IPS-18a (cell line): ENCODE results near the gene NCBP2L.

Experiments
- H3K27ac ChIP-seq: one replicate; pipeline ENCODE4 v1.5.1; 2013; ENCODE audit warnings: low read length
- H3K27me3 ChIP-seq: one replicate; pipeline ENCODE4 v1.6.1; 2013; ENCODE audit warnings: mild to moderate bottlenecking, low read length; ENCODE audit not compliant: control insufficient read depth, insufficient read depth
- H3K36me3 ChIP-seq: one replicate; pipeline ENCODE4 v1.6.1; 2013; ENCODE audit warnings: low read depth, low read length; ENCODE audit not compliant: control insufficient read depth
- H3K4me1 ChIP-seq: one replicate; pipeline ENCODE4 v1.6.1; 2013; ENCODE audit warnings: low read depth, low read length; ENCODE audit not compliant: control insufficient read depth
- H3K4me3 ChIP-seq: one replicate; pipeline ENCODE4 v1.5.1; 2013; ENCODE audit warnings: low read length
- H3K9ac ChIP-seq: one replicate; pipeline ENCODE4 v1.6.1; 2013; ENCODE audit warnings: mild to moderate bottlenecking, low read length, moderate library complexity
- H3K9me3 ChIP-seq: one replicate; pipeline ENCODE4 v1.6.1; 2013; ENCODE audit warnings: low read depth, low read length; ENCODE audit not compliant: control insufficient read depth

The NCBP2L gene

GRCh38 chrX:107755721-107756120, 21.8 kb upstream of the NCBP2L start:
- Histone ChIP-seq H3K9ac (no peak overlapping the region), H3K27ac (no peak overlapping the region), H3K27me3 (no peaks in the 10 kb centered on the region), H3K9me3 (no peaks in the 10 kb centered on the region), H3K4me1 (peaks cover 15% of the 10 kb centered on the region), H3K4me3 (no peak overlapping the region), H3K36me3 (no peaks in the 10 kb centered on the region)

- H3K27ac ChIP-seq: no peak overlapping the region
- H3K9ac ChIP-seq: no peak overlapping the region
- H3K9me3 ChIP-seq: no peaks in the 10 kb centered on the region
- no peak overlapping the region for H3K4me3 ChIP-seq
- no peaks in the 10 kb centered on the region for H3K27me3 ChIP-seq
- H3K36me3 ChIP-seq: no peaks in the 10 kb centered on the region
- no peaks in the 10 kb centered on the region for H3K4me1 ChIP-seq
Observed at GRCh38 chrX:107758231-107758766, 19.2 kb upstream of the NCBP2L start.

GRCh38 chrX:107760304-107761077, 17.0 kb upstream of the NCBP2L start:
- no peaks in the 10 kb centered on the region for H3K36me3 ChIP-seq
- H3K4me3 ChIP-seq: no peak overlapping the region
- no peaks in the 10 kb centered on the region for H3K9me3 ChIP-seq
- no peak overlapping the region for H3K27ac ChIP-seq
- no peak overlapping the region for H3K9ac ChIP-seq
- H3K27me3 ChIP-seq: no peaks in the 10 kb centered on the region
- H3K4me1 ChIP-seq: no peaks in the 10 kb centered on the region

- H3K27me3 ChIP-seq: no peaks in the 10 kb centered on the region
- no peak overlapping the region for H3K9ac ChIP-seq
- no peak overlapping the region for H3K27ac ChIP-seq
- no peak overlapping the region for H3K4me3 ChIP-seq
- no peaks in the 10 kb centered on the region for H3K36me3 ChIP-seq
- H3K4me1 ChIP-seq: no peaks in the 10 kb centered on the region
- no peaks in the 10 kb centered on the region for H3K9me3 ChIP-seq
Observed at GRCh38 chrX:107763647-107764046, 13.9 kb upstream of the NCBP2L start.

GRCh38 chrX:107764845-107765608, 12.5 kb upstream of the NCBP2L start:
- H3K4me3 ChIP-seq: no peak overlapping the region
- H3K27me3 ChIP-seq: no peaks in the 10 kb centered on the region
- no peaks in the 10 kb centered on the region for H3K4me1 ChIP-seq
- no peak overlapping the region for H3K9ac ChIP-seq
- no peaks in the 10 kb centered on the region for H3K36me3 ChIP-seq
- H3K9me3 ChIP-seq: no peaks in the 10 kb centered on the region
- H3K27ac ChIP-seq: no peak overlapping the region

GRCh38 chrX:107766470-107767150, 10.9 kb upstream of the NCBP2L start:
- Histone ChIP-seq H3K9ac (no peak overlapping the region), H3K27me3 (no peaks in the 10 kb centered on the region), H3K4me1 (no peaks in the 10 kb centered on the region), H3K36me3 (no peaks in the 10 kb centered on the region), H3K9me3 (no peaks in the 10 kb centered on the region), H3K27ac (no peak overlapping the region), H3K4me3 (no peak overlapping the region)

GRCh38 chrX:107768051-107768450, 9.5 kb upstream of the NCBP2L start:
- Histone ChIP-seq H3K27me3 (peaks cover 2% of the 10 kb centered on the region), H3K9ac (no peak overlapping the region), H3K4me1 (peaks cover 5% of the 10 kb centered on the region), H3K36me3 (no peaks in the 10 kb centered on the region), H3K4me3 (no peak overlapping the region), H3K27ac (no peak overlapping the region), H3K9me3 (no peaks in the 10 kb centered on the region)

- Histone ChIP-seq H3K4me3 (no peak overlapping the region), H3K36me3 (no peaks in the 10 kb centered on the region), H3K27ac (no peak overlapping the region), H3K9ac (no peak overlapping the region), H3K4me1 (peaks cover 16% of the 10 kb centered on the region), H3K27me3 (peaks cover 19% of the 10 kb centered on the region), H3K9me3 (no peaks in the 10 kb centered on the region)
Observed at GRCh38 chrX:107769581-107770317, 7.8 kb upstream of the NCBP2L start.

- H3K27ac ChIP-seq: no peak overlapping the region
- no peaks in the 10 kb centered on the region for H3K9me3 ChIP-seq
- peaks cover 28% of the 10 kb centered on the region for H3K4me1 ChIP-seq
- H3K4me3 ChIP-seq: no peak overlapping the region
- H3K27me3 ChIP-seq: peaks cover 43% of the 10 kb centered on the region
- H3K36me3 ChIP-seq: no peaks in the 10 kb centered on the region
- no peak overlapping the region for H3K9ac ChIP-seq
Observed at GRCh38 chrX:107773206-107773605, 4.3 kb upstream of the NCBP2L start.

GRCh38 chrX:107773906-107774435, 3.6 kb upstream of the NCBP2L start:
- no peak overlapping the region for H3K4me3 ChIP-seq
- H3K27me3 ChIP-seq: peaks cover 43% of the 10 kb centered on the region
- H3K27ac ChIP-seq: no peak overlapping the region
- H3K9ac ChIP-seq: no peak overlapping the region
- H3K4me1 ChIP-seq: peaks cover 28% of the 10 kb centered on the region
- no peaks in the 10 kb centered on the region for H3K9me3 ChIP-seq
- no peaks in the 10 kb centered on the region for H3K36me3 ChIP-seq
